Head of caudate nucleus (tissue), 42 donors: ENCODE results near the gene MARK1.

Experiments
- DNase-seq, 42 donors: peaks; one replicate each; pipeline versions ENCODE4 v3.0.0 to v3.0.0-alpha.2; 2020 to 2021; ENCODE audit warnings: mixed read lengths in 7 of 42
- intact Hi-C: fragments of 100-400 bp; cut with DNase I; formaldehyde crosslinking; loops from one replicate; pipeline ENCODE4 v1.15.0; 2022

The MARK1 gene

GRCh38 chr1:220527908-220528678 is at the start of gene MARK1:
Gene MARK1, plus strand, starts transcription at chr1:220528136. Its CDS starts 687 bp downstream, at chr1:220528823.
- peak; percentile 14 to 83 (median 64) for DNase-seq
- intact Hi-C loops = no loop called here

DNA sequence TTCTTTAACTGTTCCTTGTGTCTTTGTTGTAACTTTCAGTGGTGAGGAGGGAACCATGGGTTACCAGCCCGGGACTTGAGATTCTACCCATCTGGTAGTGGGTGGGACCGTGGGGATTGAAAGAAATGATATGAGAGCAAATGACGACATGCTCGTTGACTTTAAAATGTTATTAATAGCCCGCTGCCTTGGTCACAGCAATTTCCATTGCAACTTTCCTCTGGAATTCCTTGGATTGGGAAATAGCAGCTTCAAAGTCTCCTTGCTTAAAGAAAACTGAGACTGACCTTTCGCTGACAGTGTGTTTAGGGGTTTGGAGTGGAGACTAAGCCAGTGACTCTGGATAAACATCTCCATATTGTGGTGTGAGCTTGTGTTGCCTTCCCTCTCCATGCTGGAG is 44.2 kb upstream of the MARK1 start:
- intact Hi-C loops = no loop called here
- no peak for DNase-seq

DNA sequence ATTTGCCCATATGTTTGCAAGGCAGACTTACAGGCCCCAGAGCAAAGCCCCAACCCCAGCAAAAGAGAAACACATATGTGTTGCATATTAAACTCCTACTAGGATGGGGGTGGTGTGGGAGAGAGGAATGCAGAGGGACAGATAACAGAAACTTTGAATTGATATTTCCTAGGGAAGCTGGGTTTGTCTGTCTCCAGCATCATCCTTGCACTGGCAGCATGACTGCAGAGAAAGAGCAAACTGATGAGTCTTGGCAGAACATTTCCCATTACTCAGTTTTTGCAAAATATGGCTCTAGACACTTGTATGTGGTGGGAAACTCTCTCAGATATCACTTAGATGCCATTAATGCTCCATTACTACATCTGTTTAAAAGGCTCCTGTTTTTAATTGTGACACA is 43.8 kb upstream of the MARK1 start:
- intact Hi-C loops = no loop called here
- no peak for DNase-seq

DNA sequence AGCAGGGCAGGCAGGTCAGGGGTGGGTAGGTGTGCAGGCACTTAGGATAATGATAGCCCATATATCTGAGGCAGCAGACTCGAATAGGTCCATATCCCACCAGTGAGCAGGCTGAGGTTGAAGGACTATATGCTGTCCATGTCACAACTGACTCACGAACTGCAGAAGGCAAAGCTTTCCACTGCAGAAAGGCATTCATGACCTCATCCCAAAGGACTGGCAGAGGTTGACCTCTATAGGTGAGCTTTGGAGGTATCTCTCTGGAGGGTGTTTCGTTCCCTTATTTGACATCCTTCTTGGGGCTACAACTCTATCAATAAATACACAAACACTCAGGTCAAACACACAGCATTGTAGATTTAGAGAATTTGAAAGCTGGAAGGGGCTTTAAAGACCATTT is 42.8 kb upstream of the MARK1 start:
- DNase-seq = no peak
- intact Hi-C loops = no loop called here

DNA sequence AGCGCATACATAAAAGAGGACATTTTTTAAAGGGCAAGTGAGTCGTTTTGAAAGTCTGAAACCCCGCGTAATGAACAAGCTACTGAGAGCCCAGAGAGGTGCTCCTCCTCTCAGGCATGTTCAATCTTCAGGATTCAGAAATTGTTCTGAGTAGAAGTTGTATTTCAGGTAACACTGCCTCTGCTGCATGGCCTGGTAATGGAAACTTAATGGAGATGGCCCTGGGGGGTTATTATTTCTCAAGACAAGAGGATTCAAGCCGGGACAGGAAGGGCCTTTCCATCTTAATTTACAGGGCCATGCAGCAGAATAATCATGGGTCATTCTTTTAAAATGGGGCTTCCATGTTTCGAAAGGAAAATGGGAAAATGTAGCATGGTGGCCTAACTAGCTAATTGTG is 42.1 kb upstream of the MARK1 start:
- DNase-seq = no peak
- intact Hi-C loops = no loop called here

- intact Hi-C loops = no loop called here
- DNase-seq = peak in 3 of 42 donors; percentile 3 to 19 (median 6)
These were observed 40.6 kb upstream of the MARK1 start for GRCh38 chr1:220487297-220487820.

- DNase-seq = no peak
- intact Hi-C loops = no loop called here
These were observed 36.0 kb upstream of the MARK1 start for GRCh38 chr1:220491891-220492290.

GRCh38 chr1:220497220-220497947 is 30.6 kb upstream of the MARK1 start:
- DNase-seq = no peak

DNA sequence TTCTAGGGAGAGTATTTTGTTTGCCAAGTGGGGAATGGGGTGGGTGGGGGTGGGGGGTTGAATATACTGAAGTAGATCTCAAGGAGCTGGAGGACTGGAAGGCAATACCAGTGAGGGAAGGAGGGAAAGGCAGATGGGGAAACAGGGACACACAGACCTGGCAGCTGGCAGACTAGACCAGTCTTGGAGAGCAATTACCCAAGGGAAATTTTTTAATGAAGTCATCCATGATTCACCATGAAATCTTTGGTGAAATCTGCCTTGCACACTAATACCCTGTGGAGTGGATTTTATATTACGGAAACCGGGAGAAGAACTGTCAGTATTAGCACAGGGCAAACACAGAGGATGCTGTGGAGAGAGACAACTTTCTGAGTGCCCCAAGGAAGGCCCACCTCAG is 29.7 kb upstream of the MARK1 start:
- intact Hi-C loops = no loop called here
- DNase-seq = no peak

More at GRCh38 chr1:220497220-220497947, 30.6 kb upstream of the MARK1 start:
- intact Hi-C loops = no loop called here

DNA sequence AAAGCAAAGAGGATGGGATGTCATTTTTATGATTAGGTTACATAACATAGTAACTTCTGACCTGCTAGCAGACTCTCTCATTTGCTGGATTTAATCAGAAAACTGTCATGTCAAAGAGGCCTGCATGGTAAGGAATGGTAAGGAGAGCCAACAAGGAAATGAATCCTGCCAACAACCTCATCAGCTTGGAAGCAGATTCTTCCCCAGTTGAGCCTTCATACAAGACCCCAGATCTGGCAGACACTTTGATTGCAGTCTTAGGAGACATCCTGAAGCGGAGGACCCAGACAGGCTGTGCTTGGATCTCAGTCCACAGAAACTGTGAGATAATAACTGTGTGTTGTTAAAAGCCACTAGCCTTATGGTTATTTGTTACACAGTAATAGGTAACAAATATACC is 27.6 kb upstream of the MARK1 start:
- intact Hi-C loops = no loop called here
- DNase-seq = no peak

GRCh38 chr1:220504329-220504728 is 23.6 kb upstream of the MARK1 start:
- no peak for DNase-seq
- intact Hi-C loops = no loop called here

- intact Hi-C loops = no loop called here
- no peak for DNase-seq
These were observed 20.9 kb upstream of the MARK1 start for GRCh38 chr1:220507085-220507484.

GRCh38 chr1:220511179-220511578 is 16.8 kb upstream of the MARK1 start:
- DNase-seq = no peak
- intact Hi-C loops = no loop called here

DNA sequence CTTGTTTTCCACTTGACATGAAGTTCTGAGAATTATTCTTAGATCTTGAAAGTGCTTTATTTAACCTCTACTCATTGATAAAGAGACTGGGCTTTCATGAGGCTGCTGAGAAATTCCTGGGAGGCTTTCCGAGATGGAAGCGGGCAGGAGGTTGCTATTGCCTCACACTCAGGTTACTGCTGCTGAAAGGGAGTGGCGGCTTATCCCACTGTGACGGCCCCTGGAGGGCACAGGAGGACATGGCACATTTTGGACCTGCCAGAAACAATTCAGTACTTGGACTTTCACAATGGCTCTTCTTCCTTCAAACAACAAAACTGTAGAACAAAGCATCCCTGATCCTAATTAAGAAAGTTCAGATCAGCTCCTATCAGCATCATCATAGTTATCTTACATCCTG is 16.2 kb upstream of the MARK1 start:
- DNase-seq = no peak
- intact Hi-C loops = no loop called here

DNA sequence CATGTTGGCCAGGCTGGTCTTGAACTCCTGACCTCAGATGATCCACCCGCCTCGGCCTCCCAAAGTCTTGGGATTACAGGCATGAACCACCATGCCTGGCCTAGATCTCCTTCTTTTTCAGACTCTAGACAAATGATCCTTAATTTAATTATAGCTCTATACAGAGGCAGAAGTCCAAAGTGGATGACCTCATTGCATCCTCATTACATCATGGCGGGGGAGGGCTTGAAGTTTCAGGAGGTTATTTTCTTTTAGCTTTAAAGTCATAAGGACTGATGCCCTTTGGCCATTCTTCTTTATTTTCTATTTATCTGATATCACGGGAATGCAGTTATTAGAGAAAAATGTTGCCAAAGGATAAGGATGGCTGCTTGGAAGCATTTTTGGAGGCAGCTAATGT is 14.1 kb upstream of the MARK1 start:
- intact Hi-C loops = no loop called here

DNA sequence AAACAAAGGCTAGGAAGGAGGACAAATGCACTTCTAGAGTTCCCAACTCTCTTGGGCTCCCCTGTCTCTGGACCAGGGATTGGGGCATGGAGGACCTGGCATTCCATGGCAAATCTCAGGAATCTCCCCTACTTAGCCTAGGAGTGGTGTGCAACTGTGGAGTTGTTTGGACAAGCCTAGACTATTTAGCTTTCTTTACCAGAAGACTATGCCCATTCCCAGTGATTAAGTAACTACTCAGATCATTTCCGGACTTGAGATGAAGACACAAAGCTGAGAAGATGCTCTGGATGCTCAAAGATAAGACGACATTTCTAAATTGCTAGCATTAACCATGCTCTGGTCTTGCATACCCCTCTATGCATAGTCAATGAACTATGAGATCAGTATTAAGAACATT is 13.7 kb upstream of the MARK1 start:
- intact Hi-C loops = no loop called here
- no peak for DNase-seq

More for the DNA sequence above, 14.1 kb upstream of the MARK1 start:
- no peak for DNase-seq

DNA sequence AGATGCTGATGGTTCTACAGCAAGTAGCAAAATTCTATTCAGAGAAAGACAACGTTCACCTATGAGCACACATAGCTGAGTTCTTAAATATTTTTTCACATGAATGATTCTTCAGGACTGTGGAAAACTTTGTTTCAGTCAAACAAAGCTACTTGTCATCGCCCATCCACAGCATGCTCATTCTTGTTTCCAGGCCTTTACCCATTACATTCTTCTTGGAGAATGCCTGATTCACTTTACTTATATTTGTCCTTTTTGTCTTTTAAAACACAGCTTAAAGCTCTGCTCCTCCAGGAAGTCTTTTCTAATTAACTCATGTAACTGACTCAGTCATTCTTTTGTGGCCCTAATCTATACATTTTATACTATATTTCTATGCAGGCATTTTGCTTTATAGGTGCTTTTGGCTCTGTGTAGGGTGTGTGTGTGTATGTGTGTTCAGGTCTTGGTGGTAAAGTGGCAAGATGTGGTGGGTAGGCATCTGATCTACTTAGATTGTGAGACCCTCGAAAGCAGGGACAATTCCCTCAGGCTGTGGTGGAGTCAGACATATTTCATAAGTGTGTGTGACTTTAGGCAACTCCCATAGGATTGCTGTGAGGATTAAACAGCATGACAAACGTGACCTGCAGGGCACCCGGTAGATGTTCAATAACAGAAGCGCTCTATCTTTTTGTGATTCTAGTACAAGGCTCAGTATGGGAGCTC is 11.8 kb upstream of the MARK1 start:
- no peak for DNase-seq
- intact Hi-C loops = no loop called here

DNA sequence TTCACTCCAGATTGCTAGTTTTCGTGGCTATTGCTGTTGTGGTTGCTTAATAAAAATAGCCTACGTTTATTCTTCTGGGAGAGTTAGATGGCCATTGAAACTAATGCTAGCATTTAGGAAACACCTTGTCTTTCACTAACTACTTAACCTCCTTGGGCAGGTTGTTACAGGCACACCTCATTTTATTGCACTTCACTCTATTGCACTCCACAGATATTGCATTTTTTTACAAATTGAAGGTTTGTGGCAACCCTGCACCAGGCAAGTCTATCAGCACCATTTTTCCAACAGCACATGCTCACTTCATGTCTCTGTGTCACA is 11.3 kb upstream of the MARK1 start:
- intact Hi-C loops = no loop called here
- no peak for DNase-seq

GRCh38 chr1:220521778-220522177 is 6.2 kb upstream of the MARK1 start:
- intact Hi-C loops = no loop called here

DNA sequence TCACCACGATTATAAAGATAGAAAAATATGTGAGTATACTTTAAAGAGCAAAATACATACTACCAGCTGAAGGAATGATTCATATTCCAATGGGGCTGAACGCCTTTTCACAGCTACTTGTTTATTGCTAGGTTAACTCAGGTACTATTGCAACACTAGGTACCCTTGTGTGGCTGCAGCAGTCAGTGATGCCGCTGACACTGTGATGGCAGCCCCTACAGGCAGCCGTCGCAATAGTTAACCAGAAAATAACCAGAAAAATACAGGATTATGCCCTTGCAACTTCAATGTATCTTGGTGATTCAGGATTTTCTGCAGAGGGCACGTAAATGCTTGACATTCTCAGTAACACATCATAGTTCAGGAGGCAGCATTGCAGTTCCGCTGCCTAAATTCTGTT is 1.6 kb upstream of the MARK1 start:
- no peak for DNase-seq
- intact Hi-C loops = no loop called here

More at GRCh38 chr1:220521778-220522177, 6.2 kb upstream of the MARK1 start:
- DNase-seq = no peak
